ENCODE measurements around the gene CYP3A5. TPM values are rescaled to one million over a fixed set of nuclear protein-coding genes. Genes with fewer than 3 reads are reported as not detected.

The CYP3A5 gene
- total and polyA plus RNA-seq, 2 of the 13 experiments (the other 11 are each of a cell fraction or from before 2014, with no cell fraction given) = 5.7 to 9.3 TPM

DNA sequence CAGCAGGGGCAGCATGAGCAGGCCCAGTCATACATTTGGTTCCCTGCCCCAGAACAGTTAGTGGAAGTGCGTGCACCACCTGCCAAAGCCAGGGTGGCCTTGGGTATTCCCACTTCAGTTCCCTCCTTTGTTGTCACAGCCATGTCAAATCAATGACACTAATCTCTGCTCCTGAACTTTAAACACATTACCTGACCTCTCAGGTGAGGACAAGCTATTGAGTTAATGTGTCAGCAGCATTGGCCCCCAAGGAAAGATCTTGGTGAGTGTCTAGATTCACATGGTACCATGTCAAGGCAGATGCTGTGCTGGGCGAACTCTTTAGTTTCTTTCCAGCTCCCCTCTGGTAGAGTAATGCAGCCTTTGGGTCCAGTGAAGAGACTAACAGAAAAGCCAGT is 2.1 kb downstream of the CYP3A5 start (continued):
- peak; percentile 90 for TF ChIP-seq FOXO1 (CRISPR knock-in tag; IDR thresholded peaks at IDR 0.05)
- TF ChIP-seq, protein P1, sequence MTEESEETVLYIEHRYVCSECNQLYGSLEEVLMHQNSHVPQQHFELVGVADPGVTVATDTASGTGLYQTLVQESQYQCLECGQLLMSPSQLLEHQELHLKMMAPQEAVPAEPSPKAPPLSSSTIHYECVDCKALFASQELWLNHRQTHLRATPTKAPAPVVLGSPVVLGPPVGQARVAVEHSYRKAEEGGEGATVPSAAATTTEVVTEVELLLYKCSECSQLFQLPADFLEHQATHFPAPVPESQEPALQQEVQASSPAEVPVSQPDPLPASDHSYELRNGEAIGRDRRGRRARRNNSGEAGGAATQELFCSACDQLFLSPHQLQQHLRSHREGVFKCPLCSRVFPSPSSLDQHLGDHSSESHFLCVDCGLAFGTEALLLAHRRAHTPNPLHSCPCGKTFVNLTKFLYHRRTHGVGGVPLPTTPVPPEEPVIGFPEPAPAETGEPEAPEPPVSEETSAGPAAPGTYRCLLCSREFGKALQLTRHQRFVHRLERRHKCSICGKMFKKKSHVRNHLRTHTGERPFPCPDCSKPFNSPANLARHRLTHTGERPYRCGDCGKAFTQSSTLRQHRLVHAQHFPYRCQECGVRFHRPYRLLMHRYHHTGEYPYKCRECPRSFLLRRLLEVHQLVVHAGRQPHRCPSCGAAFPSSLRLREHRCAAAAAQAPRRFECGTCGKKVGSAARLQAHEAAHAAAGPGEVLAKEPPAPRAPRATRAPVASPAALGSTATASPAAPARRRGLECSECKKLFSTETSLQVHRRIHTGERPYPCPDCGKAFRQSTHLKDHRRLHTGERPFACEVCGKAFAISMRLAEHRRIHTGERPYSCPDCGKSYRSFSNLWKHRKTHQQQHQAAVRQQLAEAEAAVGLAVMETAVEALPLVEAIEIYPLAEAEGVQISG (CRISPR knock-in tag; IDR thresholded peaks at IDR 0.05) = peak; percentile 59
- TF ChIP-seq, protein P2, sequence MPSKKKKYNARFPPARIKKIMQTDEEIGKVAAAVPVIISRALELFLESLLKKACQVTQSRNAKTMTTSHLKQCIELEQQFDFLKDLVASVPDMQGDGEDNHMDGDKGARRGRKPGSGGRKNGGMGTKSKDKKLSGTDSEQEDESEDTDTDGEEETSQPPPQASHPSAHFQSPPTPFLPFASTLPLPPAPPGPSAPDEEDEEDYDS (CRISPR knock-in tag; IDR thresholded peaks at IDR 0.05) = no peak; the same call in 1 of the 2 replicates
- TF ChIP-seq GFI1 (CRISPR knock-in tag; IDR thresholded peaks at IDR 0.05; ENCODE audit: borderline replicate concordance) = peak; percentile 97
- peak; percentile 88 for TF ChIP-seq ISL2 (CRISPR knock-in tag; IDR thresholded peaks at IDR 0.05)
- peak; percentile 97 for TF ChIP-seq MEIS2 (CRISPR knock-in tag; IDR thresholded peaks at IDR 0.05)
- TF ChIP-seq ZNF335 (CRISPR knock-in tag; IDR thresholded peaks at IDR 0.05) = no peak
- TF ChIP-seq GLI4 (CRISPR knock-in tag; IDR thresholded peaks at IDR 0.05; ENCODE audit: borderline replicate concordance) = no peak
- TF ChIP-seq, protein P3, sequence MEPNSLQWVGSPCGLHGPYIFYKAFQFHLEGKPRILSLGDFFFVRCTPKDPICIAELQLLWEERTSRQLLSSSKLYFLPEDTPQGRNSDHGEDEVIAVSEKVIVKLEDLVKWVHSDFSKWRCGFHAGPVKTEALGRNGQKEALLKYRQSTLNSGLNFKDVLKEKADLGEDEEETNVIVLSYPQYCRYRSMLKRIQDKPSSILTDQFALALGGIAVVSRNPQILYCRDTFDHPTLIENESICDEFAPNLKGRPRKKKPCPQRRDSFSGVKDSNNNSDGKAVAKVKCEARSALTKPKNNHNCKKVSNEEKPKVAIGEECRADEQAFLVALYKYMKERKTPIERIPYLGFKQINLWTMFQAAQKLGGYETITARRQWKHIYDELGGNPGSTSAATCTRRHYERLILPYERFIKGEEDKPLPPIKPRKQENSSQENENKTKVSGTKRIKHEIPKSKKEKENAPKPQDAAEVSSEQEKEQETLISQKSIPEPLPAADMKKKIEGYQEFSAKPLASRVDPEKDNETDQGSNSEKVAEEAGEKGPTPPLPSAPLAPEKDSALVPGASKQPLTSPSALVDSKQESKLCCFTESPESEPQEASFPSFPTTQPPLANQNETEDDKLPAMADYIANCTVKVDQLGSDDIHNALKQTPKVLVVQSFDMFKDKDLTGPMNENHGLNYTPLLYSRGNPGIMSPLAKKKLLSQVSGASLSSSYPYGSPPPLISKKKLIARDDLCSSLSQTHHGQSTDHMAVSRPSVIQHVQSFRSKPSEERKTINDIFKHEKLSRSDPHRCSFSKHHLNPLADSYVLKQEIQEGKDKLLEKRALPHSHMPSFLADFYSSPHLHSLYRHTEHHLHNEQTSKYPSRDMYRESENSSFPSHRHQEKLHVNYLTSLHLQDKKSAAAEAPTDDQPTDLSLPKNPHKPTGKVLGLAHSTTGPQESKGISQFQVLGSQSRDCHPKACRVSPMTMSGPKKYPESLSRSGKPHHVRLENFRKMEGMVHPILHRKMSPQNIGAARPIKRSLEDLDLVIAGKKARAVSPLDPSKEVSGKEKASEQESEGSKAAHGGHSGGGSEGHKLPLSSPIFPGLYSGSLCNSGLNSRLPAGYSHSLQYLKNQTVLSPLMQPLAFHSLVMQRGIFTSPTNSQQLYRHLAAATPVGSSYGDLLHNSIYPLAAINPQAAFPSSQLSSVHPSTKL (CRISPR knock-in tag; IDR thresholded peaks at IDR 0.05) = peak; percentile 98
- no peak for TF ChIP-seq MATR3 (CRISPR knock-in tag; IDR thresholded peaks at IDR 0.05)
- 0 out of 2 replicates have a peak, but pooled peaks have one; percentile 33 for TF ChIP-seq ZBTB7B (CRISPR knock-in tag; IDR thresholded peaks at IDR 0.05)
- TF ChIP-seq, protein P4, sequence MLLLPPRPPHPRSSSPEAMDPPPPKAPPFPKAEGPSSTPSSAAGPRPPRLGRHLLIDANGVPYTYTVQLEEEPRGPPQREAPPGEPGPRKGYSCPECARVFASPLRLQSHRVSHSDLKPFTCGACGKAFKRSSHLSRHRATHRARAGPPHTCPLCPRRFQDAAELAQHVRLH (CRISPR knock-in tag; IDR thresholded peaks at IDR 0.05; ENCODE audit: borderline replicate concordance, low read depth) = 0 out of 2 replicates have a peak, but pooled peaks have one; percentile 25
- no peak for TF ChIP-seq KDM1A (CRISPR knock-in tag; IDR thresholded peaks at IDR 0.05)
- TF ChIP-seq, protein P5, sequence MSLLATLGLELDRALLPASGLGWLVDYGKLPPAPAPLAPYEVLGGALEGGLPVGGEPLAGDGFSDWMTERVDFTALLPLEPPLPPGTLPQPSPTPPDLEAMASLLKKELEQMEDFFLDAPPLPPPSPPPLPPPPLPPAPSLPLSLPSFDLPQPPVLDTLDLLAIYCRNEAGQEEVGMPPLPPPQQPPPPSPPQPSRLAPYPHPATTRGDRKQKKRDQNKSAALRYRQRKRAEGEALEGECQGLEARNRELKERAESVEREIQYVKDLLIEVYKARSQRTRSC (CRISPR knock-in tag; IDR thresholded peaks at IDR 0.05; ENCODE audit: low read depth) = 0 out of 2 replicates have a peak, but pooled peaks have one; percentile 29
- no peak; the same call in 1 of the 2 replicates for TF ChIP-seq ZBTB38 (CRISPR knock-in tag; IDR thresholded peaks at IDR 0.05)
- TF ChIP-seq, protein P6, sequence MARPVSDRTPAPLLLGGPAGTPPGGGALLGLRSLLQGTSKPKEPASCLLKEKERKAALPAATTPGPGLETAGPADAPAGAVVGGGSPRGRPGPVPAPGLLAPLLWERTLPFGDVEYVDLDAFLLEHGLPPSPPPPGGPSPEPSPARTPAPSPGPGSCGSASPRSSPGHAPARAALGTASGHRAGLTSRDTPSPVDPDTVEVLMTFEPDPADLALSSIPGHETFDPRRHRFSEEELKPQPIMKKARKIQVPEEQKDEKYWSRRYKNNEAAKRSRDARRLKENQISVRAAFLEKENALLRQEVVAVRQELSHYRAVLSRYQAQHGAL (CRISPR knock-in tag; IDR thresholded peaks at IDR 0.05; ENCODE audit: not compliant biosample characterization) = no peak
- no peak for TF ChIP-seq ZNF207 (IDR thresholded peaks at IDR 0.05; ENCODE audit: borderline replicate concordance)
- no peak for TF ChIP-seq POLR2G (IDR thresholded peaks at IDR 0.05; ENCODE audit: low read depth, low read length)
- TF ChIP-seq ZSCAN12 (CRISPR knock-in tag; IDR thresholded peaks at IDR 0.05) = peak; percentile 58; the same call in 1 of the 2 replicates
- TF ChIP-seq ZNF615 (CRISPR knock-in tag; IDR thresholded peaks at IDR 0.05; ENCODE audit: borderline replicate concordance) = no peak
- peak; percentile 62; the same call in 1 of the 2 replicates for TF ChIP-seq ZNF232 (CRISPR knock-in tag; IDR thresholded peaks at IDR 0.05; ENCODE audit: borderline replicate concordance)
- TF ChIP-seq ZNF543 (CRISPR knock-in tag; IDR thresholded peaks at IDR 0.05) = no peak
- no peak for TF ChIP-seq KAT2B (IDR thresholded peaks at IDR 0.05; ENCODE audit: borderline replicate concordance, low read depth, low read length)

All from HepG2 (cell line).